Inferior parietal cortex (tissue), 1 donor: ENCODE measurements around the gene FHIT.

ENCODE experiments used
- DNase-seq: peaks from one replicate; pipeline ENCODE4 v3.0.0-alpha.2; 2016; ENCODE audit errors: extremely low spot score

The FHIT gene

GRCh38 chr3:60841355-60841754 lies 409.9 kb downstream of the FHIT start:
- no peak for DNase-seq

DNA sequence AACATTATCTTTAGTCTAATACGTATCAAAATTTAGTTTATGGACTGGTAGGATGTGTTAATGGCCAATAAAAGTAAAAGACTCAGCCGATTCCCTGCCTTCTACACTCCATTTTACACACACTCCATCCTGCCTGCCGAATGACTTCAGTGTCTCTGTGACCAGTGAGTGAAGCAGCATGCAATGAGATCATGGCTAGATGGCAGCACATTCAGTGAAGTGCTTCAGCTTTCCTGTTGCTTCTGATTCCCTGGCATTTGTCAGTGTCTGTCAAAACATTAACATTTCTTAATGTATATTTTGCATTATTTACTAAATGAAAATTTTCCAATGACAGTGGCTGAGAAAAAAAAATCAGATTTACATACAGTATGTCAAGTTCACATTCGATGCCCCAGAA lies 412.0 kb downstream of the FHIT start:
- DNase-seq: peak; percentile 45

DNA sequence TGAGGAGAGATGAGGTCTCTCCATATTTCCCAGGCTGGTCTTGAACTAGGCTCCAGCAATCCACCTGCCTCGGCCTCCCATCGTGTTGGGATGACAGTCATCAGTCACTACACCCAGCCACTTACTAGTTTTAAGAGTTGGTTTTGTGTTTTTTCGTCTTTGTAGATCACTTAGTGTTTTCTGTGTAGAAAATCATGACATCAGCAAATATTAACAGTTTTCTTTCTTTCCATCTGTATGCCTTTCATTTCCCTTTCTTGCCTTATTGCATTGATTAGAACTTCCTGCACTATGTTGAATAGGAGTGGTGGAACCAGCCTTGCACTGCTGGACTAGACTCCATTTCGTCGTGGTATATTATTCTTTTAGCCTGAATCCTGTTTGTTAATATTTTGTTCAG lies 415.5 kb downstream of the FHIT start:
- no peak for DNase-seq

DNA sequence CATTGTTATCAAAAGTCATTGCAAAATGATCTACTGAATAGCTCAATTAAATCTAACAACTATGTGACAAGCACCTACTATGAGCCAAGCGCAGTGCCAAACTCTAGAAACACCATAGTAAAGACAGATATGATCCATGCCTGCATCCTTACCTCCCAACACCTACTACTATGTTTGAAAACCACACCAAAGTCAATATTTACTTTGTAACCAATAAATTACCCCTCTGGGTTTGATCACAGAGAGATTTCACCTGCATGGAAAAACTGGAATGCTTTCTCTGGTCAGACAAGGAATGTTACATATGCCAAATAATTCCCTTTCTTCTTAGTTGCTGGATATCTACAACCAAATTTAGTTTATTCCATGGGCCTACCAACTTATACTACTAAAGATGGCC lies 422.2 kb downstream of the FHIT start:
- no peak for DNase-seq

GRCh38 chr3:60827666-60828065 lies 423.6 kb downstream of the FHIT start:
- no peak for DNase-seq

GRCh38 chr3:60826511-60826910 lies 424.7 kb downstream of the FHIT start:
- no peak for DNase-seq

DNA sequence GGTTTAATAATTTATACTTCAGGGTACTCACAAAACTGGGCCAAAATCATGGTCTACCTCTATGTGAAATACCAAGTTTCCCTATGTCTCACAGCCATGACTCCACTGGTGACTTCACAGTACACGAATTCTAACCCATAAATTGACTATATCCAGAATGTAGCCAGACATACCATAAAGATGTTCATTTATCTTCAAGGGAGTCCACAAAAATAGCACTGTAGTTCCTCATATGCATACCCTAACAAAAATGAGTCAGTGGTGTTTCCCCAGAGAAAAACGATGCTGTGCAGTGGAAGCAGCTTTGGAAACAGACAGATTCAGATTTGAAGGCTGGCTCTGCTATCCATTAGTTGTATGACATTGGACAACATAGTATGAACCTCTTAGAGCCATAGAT lies 438.8 kb downstream of the FHIT start:
- DNase-seq: no peak

DNA sequence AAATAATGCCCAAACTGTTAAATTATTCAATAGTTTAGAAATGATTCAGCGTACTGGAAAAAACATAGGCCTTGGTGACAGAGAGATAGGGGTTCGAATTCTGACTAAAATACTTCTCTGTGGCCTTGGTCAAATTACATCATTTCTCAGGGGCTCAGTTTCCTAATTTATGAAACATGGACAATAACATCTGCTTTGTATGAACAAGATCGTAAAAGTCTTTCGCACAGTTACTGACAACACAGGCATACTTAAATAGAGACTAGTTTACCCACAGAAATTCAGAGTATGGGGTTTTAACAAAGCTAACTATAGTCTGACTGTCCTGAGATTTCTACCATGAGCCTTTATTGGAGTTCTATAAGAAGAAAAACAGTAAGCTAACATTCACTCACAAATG lies 440.4 kb downstream of the FHIT start:
- DNase-seq: no peak

- no peak for DNase-seq
These were observed 441.2 kb downstream of the FHIT start for GRCh38 chr3:60809857-60810610.

- DNase-seq: peak; percentile 31
These were observed 447.8 kb downstream of the FHIT start for GRCh38 chr3:60803216-60804173.

GRCh38 chr3:60801307-60801706 lies 449.9 kb downstream of the FHIT start:
- DNase-seq: no peak

- DNase-seq: no peak
These were observed 452.8 kb downstream of the FHIT start for GRCh38 chr3:60798456-60798855.

GRCh38 chr3:60792249-60792852 lies 458.9 kb downstream of the FHIT start:
- no peak for DNase-seq

DNA sequence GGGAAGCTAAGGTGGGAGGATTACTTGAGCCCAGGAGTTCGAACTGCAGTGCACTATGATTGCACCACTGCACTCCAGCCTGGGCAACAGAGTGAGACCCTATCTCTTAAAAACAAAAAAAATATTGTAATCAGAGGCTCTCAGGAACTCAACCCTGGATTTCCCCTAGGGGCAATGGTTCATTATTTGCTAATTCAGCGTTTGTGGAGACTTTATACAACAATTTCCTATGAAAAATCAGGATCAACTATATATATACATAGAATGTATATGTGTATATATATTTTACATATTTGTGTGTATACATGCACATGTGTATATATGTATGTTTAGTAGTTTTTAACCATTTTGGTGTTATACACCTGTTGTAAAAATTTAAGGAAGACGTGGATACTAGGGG lies 463.1 kb downstream of the FHIT start:
- DNase-seq: no peak

DNA sequence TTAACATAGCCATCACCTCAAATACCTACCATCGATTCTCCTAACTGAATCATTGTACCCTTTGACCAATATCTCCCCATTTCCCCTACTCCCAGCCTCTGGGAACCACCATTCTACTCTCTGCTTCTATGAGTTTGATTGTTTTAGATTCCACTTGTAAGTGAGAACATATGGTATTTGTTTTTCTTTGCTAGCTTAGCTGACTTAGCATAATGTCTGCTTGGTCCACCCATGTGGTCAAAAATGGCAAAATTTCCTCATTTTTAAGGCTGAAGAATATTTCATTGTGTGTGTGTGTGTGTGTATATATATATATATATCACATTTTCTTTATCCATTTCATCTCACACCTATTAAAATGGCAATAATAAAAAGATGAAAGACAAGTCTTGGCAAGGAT lies 469.3 kb downstream of the FHIT start:
- DNase-seq: no peak

- no peak for DNase-seq
These were observed 471.6 kb downstream of the FHIT start for GRCh38 chr3:60779637-60780036.

GRCh38 chr3:60775985-60776384 lies 475.3 kb downstream of the FHIT start:
- DNase-seq: no peak

DNA sequence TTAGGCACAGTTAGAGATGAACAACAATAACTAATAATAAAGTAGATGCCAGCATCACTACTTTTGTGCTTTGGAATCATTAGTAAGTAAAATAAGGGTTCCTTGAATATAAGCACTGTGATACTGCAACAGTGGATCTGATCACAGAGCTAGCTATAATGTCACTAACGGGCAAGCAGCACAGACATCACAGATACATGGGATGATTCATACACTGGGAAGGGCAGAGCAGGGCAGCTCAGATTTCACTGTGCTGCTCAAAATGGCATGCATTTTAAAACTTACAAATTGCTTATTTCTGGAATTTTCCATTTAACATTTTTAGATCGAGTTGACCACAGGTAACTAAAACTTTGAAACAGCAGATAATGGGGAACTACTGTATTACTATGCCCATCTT lies 476.6 kb downstream of the FHIT start:
- no peak for DNase-seq

DNA sequence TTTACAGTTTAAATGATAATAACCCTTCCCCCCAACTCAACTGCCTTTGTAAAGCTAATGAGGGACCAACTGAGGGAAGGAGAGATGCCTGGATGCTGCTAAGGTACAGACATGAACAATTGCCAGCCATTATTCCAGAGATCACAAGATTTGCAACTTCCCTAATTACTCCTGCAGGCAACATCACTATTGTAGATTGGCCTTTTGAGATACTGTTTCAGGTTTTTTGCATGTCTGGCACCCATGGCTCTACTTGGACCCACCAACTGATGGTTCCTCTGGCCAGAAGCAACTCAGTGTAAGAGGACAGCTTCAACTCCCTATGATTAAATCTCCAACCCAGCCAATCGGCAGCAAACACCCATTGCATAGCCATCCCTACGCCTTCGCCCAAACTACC lies 478.7 kb downstream of the FHIT start:
- DNase-seq: no peak

DNA sequence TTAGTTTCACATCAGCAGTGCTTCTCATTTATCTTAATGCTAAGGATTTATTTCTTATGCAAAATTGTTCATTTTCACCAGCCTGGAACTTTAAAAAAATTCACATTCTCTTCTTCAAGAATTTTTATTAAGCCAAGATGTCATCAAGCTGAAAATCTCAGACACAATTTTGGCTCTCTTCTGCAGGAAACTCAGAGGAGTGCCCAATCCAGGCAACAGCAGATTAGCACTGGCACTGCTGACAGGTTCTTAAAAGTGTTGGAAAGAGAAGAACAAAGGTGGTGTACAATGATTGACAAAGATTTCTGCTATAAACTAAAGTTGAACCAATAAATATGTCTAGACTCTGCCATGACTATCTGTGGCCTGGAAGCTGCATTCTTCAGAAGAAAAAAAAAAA lies 479.5 kb downstream of the FHIT start:
- no peak for DNase-seq

- DNase-seq: no peak
These were observed 480.7 kb downstream of the FHIT start for GRCh38 chr3:60770532-60770931.

DNA sequence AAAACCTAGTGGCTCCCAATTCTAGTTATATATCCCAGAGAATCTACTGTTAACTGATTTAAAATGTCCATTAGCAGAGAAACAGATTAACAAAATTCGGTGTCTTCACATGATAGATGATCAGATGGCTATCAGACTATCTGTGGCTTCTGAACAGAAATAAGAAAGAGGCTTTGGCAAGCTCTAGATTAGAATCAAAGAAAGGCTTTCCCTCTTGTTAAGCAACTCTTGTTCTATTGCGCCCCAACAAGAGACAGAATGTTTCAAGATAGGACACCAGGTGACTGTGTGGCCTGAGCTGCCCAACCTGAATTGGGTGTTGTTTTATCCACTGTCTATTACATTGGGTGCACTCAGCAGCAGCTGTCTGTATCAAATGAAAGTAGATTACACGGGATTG lies 483.7 kb downstream of the FHIT start:
- DNase-seq: no peak

GRCh38 chr3:60765776-60766175 lies 485.5 kb downstream of the FHIT start:
- no peak for DNase-seq
